T-helper 2 cell (primary cell): ENCODE data around the gene DCBLD2.
A peak's percentile ranks its signal among the peaks of the same experiment; 100 is the strongest.
"Not testable (repeated sequence)": the region's sequence is repeated elsewhere in the genome, so short reads cannot be mapped to it uniquely, and the experiment has no call there.

ENCODE experiments used
- DNase-seq, 5 experiments: peaks; one replicate each; pipeline versions ENCODE4 v3.0.0 to v3.0.0-alpha.2; 2012 to 2022

DCBLD2 gene

DNA sequence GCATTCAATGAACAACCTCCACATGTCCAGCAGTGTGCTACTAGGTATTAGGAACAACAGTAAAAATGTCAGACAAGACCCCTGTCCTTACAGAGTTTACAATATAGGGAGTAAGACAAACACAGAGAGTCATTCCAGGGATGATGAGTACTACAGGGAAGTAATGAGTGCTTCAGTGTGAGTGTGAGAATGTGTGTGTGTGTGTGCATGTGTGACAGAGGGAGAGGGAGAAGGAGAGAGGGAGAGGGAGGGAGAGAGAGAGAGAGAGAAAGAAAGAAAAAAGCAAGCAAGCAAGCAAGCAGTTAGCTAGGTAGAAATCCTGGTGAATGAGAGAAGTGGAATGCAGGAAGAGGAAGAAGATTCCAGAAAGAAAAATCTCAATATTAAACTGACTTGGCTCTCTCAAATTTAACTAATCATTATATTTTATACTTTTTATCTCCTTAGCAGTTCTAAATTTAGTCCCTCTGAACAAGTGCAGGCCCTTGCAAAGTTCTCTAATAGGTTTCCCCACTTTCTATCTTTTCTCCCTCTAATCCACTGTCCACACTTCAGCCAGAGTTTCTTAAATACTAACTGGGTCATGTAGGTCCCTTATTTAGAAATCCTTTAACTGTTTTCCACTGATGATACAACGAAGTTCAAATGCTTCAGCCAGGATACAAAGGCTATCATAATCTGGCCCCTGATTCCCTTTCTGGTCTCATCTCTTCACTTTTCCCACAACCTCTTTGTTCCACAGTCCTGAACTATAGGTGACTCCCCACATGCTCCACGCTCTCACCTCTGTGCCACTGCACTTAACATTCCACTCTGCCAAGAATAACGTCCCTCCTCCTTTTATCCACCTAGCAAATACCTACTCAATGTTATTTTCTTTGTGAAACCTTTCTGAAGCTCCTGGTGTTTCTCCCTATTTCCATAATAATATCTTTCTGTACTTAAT, 10.3 kb downstream of the DCBLD2 start:
- DNase-seq: no peak

DNA sequence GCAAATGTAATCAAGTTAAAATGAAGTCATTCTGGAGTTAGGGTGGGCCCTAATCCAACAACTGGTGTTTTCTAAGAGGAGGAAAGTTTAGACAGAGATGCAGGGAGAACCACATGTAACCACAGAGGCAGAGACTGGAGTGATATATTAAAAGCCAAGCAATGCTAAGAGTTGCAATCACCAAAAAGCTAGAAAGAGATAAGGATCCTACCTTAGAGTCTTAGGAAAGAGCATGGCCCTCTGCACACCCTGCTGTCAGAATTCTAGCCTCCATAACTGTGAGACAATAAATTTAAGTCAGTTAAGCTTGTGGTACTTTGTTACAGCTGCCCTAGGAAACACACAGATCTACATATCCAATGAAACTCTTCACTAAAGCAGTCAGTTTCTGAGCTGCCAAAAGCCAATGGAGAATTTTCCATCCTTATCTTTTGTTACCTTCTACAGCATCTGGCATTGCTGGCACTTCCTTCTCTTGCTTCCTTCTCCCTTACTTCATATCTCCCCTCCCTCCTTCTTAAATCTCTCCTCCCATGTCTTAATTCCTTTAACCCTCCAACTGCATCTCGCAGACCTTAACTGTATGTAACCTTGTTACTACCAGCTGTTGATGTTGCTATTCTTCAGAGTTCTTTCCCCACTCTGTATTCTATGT, 11.2 kb downstream of the DCBLD2 start:
- DNase-seq: no peak

DNA sequence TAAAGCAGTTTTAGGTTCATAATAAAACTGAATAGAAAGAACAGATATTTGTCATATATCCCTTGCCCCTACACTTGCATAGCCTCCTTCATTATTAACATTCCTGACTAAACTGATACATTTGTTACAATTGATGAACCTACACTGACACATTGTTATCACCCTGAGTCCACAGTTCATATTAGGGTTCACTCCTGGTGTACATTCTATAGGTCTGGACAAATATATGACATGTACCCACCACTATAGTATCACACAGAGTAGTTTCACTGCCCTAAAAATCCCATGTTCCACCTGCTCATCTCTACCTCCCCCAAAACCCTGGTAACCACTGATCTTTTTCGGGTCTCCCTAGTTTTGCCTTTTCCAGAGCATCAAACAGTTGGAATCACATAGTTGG, 13.8 kb downstream of the DCBLD2 start:
- DNase-seq: no peak

DNA sequence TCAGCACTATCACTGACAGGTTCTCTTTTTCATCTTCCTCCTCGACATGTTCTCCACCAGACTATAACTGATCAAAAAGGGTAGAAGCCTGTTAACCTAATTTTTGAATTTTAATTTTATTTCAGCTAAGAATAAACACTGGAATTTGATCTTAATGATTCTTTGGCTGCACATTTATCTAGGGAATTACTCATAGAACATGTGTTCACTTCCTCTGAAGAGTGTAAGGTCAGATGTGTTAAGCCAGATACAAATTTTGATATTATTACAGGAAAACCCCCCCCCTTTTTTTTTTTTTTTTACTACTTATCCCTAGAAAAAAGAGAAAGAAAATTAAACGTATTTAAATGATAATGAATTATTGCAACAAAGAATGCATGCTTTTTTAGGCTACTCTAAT, 15.0 kb downstream of the DCBLD2 start:
- DNase-seq: no peak

DNA sequence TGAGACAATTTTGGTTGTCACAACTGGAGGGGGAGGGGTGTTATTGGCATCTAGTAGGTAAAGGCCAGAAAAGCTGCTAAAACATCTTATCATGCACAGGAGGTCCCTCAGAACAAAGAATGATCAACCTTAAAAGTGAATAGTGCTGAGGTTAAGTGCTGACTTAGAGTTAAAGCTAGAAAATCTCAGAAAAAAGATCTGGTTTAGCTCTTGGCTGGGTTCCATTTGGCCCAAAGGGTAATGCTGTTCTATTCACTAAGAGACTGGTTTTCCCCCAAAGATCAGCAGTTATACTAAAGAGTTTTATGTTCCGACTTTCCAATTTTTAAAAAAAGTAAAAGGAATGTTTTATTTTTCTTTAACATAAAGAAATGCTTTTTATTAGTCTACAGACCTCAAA, 15.6 kb downstream of the DCBLD2 start:
- no peak for DNase-seq

DNA sequence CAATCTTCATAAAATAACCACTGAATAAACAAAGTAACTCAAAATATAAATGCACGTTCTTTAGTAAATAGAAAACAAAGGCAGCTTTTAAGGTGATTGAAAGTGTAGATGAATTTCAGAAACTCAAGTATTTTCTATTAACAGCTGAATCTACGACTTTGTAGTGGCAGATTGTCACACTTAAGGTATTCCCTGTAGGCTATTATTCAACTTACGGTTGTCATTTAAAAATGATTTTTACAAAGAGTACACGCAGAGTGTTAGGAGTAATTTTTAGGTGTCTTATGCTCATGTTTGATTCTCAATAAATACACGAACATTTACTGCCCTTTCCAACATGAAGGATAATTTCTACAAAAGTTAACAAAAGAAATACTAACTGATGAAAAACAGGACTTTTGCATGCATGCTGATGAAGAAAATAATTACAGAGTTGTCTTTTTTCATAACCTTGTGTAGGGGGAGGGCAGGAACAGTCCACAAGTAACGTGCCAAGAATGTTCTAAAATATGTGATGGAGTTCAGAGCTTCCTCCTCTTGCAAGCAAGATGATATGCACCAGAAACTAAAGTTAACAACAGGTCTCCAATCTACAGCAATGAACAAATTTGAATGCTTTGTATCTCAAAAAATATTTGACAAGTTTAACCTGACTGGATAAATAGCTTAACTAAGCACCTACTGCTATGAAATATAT, 16.7 kb downstream of the DCBLD2 start:
- DNase-seq: no peak

DNA sequence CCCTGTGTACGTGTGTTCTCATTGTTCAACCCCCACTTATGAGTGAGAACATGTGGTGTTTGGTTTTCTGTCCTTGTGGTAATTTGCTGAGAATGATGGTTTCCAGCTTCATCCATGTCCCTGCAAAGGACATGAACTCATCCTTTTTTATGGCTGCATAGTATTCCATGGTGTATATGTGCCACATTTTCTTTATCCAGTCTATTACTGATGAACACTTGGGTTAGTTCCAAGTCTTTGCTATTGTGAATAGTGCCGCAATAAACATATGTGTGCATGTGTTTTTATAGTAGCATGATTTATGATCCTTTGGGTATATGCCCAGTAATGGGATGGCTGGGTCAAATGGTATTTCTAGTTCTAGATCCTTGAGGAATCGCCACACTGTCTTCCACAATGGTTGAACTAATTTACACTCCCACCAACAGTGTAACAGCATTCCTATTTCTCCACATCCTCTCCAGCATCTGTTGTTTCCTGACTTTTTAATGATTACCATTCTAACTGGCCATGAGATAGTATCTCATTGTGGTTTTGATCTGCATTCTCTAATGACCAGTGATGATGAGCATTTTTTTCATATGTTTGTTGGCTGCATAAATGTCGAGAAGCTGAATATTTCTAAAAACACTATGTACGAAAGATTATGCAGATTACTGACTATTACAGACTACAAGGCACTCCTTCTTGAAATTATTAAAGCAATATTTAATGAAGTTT, 18.7 kb downstream of the DCBLD2 start:
- DNase-seq: not testable (repeated sequence)

DNA sequence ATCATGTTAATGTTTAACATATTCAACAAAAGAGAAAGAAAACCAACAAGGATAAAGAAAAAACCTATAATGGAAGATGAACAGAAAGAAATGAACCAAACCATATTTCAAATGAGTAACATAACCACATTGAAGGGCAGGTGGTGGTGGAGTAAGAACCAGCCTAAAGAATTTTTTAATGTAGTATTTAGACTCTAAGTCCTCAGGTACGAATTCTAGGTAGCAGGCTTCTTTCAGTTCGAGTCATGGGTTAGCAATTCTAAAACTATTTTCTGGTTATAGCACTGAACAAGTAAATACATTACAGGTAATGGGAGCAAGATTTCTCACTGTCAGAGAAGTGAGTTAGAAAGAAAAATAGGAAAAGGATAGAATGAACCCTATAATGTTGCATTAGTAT, 24.4 kb downstream of the DCBLD2 start:
- peak in 1 of 5 experiments; percentile 29 for DNase-seq

DNA sequence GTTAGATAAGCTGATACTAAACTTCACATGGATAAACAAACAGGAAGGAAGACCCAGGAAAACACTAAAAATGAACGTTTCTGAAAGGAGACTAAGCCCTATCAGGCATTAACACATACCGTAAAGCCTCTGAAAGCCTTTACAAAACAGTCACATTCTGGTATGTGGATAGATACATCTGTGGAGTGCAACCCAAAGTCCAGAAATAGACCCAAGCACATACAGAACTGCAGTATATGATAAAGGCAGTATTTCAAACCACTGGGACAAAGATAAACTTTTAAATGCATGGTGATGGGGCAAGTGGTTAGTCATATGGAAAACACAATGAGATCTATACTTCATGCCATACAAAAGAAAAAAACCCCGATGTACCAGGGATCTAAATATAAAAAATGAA, 26.0 kb downstream of the DCBLD2 start:
- DNase-seq: no peak

DNA sequence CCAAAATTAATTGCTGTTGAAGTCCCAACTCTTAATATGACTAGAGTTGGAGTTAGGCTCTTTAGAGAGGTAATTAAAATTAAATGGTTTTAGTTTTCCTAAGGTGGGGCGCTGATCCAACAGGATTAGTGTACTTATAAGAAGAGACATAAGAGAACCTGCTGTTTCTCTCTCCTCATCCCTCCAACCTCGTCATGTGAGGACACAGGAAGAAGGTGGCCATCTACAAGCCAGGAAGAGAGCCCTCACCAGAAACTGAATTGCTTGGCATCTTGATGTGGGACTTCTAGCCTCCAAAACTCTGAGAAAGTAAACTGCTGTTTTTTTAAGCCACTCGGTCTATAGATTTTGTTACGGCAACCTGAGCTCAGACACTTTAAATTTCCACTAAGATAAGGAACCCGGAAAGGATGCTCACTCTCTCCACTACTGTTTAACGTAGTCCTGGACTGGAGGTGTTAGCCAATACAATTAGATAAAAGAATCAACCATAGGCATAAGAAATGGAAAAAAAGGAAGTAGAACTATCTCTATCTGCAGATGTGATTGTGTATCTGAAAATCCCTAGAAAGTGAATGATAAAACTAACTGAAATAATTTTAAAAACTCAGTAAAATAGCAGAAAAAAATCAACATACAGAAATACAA, 26.8 kb downstream of the DCBLD2 start:
- DNase-seq: no peak

DNA sequence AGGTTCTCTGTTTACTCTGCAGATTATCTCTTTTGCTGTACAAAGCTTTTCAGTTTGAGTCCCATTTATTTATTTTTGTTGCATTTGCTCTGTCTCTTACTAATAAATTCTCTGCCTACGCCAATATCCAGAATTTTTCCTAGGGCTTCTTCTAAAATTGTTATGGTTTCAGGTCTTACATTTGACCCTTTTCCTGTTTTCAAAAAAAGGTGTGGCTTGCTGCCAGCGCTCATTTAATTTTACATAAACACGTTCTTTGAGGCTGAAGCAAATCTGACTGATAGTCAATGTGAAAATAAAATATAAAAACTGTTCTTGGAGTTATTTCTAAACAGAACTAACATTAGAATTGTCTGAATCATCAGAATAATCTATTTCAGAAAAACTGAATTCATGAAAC, 32.1 kb downstream of the DCBLD2 start:
- DNase-seq: no peak

DNA sequence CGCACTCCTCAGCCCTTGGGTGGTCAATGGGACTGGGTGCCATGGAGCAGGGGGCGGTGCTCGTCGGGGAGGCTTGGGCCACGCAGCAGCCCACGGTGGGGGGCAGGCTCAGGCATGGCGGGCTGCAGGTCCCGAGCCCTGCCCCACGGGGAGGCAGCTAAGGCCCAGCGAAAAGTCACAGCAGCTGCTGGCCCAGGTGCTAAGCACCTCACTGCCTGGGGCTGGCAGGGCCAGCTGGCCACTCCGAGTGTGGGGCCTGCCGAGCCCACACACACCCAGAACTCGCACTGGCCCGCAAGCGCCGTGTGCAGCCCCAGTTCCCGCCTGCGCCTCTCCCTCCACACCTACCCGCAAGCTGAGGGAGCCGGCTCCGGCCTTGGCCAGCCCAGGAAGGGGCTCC, 43.5 kb downstream of the DCBLD2 start:
- not testable (repeated sequence) for DNase-seq

DNA sequence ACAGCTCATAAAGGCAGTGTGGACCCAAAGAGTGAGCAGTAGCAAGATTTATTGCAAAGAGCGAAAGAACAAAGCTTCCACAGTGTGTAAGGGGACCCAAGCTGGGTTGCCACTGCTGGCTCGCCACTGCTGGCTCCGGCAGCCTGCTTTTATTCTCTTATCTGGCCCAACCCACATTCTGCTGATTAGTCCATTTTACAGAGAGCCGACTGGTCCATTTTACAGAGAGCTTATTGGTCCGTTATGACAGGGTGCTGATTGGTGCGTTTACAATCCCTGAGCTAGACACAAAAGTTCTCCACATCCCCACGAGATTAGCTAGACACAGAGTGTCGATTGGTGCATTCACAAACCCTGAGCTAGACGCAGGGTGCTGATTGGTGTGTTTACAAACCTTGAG, 44.2 kb downstream of the DCBLD2 start:
- DNase-seq: not testable (repeated sequence)

DNA sequence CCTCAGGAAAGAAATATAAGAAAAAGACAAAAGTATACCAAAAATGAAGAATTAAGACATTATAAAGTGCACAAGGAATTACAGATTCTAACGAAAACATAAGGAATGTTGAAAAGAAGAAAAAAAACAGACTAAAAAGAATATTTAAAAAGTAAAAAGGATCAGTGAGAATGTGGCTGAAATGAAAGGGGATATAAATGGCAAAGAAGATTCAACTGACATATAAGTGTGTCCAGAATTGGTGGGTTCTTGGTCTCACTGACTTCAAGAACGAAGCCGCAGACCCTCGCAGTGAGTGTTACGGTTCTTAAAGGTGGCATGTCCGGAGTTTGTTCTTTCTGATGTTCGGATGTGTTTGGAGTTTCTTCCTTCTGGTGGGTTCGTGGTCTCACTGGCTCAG, 44.8 kb downstream of the DCBLD2 start:
- DNase-seq: no peak

DNA sequence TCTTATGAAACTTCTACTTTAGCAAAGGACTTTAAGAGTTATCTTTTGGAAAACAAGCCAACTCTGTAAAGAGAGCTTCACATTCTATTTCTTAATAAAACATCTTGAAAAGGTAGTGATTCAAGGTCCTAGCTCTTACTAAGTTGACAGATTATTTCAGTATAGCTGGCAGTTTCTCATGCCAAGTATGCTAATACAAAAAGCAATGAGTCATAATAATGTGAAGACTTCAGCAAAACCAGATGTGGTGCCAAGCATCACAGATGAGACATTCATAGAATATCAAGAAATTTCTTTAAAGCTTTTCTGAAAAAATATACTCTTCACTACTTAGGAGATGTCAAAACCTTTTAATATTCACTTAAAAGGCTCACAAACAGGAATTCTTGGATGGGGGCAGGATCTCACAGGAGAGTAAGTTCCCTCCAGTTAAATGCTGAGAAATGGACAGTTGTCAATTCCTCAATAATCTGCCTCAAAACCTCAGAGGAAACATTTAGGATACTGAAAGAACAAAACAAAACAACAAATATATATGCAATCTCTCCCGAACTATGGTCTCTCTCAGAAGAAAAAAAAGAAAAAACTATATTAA, 45.6 kb downstream of the DCBLD2 start:
- no peak for DNase-seq

DNA sequence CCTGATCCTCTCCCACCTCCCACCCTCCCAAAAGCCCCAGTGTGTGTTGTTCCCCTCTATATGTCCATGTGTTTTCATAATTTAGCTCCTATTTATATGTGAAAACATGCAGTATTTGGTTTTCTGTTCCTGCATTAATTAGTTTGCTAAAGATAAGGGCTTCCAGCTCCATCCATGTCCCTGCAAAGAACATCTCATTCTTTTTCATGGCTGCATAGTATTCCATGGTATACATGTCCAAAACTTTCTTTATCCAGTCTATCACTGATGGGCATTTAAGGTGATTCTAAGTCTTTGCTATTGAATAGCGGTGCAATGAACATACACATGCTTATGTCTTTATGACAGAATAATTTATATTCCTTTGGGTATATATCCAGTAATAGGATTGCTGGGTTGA, 53.4 kb downstream of the DCBLD2 start:
- no peak for DNase-seq

DNA sequence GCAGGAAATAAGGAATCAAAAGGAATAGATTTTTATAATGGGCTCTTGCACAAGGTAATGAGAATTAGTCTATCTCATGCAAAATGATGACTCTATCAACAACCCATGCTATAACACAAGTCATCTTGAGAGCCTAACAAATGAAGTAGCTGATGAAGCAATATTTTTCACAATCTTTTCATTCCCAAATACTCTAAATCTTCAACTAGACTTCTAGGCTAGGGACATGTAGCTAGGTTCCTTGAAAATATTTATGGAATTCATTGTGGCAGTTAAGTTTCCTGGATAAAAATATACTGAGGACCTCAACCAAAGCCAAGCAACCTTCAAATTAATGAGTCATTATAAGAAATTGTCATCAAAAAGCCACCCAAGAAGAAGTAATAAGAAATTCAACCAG, 55.4 kb downstream of the DCBLD2 start:
- no peak for DNase-seq

DNA sequence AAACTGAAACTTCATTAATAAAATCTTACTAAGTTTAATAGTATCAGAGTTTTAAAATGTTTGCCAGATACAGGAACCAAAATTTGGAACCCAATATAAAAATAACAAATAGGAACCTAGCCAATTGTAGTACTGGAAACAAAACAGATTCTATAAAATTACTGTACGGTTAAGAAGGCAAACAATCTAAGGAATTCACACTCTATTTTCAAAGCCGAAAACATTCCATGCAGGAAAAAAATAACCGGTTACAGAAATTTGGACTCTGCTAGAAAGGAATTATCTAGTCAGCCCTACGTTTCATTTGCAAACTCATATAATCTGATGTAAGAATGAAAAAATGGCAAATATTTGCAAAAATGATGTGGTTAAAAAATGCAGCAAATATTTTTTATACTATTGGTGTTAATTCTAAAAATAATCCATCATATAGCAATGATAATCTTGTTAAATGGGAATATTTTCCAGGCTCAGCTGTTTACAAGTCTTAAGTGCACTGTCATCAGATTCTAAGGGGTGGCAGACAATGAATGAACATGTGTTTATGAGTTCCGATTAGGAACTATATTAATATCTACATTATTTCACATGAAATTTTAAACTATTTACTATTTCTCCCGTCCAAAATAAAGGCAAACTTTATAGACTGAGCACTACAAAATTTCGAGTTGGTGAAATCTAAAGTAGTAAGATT, 58.1 kb downstream of the DCBLD2 start:
- DNase-seq: no peak

DNA sequence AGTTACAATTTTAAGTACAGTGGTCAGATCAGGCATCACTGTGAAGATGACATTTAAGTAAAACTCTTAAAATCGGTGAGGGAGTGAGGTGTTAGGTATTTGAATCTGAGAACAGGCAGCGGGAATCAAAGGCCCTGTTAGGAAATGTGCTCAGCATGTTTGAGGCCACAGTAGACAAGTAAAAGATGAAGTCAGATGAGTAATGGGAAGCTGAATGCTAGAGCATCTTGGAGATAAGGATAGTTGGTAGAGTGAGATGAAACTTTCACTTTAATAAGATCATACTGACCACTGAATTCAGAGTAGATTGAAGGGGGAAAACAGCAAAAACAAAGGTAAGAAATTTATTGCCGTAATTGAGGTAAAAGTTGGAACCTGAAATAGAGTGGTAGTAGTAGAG, 61.6 kb downstream of the DCBLD2 start:
- DNase-seq: no peak

DNA sequence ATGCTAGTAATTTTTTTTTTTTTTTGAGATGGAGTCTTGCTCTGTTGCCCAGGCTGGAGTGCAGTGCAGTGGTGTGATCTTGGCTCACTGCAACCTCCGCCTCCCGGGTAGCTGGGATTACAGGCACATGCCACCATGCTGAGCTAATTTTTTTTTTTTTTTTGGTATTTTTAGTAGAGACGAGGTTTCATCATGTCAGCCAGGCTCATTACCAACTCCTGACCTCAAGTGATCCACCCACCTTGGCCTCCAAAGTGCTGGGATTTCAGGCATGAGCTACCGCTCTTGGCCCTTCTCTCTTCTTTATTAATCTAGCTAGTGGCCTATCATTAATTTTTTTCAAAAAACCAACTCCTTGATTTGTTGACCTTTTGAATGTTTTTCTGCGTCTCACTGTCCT, 70.4 kb downstream of the DCBLD2 start:
- not testable (repeated sequence) for DNase-seq

DNA sequence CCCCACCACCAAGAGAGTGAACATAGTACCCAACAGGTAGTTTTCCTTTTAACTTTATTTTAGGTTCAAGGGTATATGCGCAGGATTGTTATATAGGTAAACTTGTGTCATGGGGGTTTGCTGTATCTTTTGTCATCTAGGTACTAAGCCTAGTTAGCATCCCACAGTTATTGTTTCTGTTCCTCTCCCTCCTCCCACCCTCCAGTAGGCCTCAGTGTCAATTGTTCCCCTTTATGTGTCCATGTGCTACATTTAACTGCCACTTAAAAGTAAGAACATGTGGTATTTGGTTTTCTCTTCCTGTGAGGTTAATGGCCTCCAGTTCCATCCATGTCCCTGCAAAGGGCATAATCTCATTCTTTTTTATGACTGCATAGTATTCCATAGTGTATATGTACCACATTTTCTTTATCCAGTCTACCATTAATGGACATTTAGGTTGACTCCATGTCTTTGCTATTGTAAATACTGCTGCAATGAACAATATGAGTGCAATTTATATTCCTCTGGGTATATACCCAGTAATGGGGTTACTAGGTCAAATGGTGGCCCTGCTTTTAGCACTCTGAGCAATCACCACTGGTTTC, 72.2 kb downstream of the DCBLD2 start:
- no peak for DNase-seq
